NCI-H2196 treated with DMSO at 0.1 percent for 48 hours (cell line): ENCODE measurements around the gene AIFM2.
"Not testable (repeated sequence)": the region's sequence is repeated elsewhere in the genome, so short reads cannot be mapped to it uniquely, and the experiment has no call there.

ENCODE experiments used
- DNase-seq: peaks from one replicate; lab custom pipeline; 2025; ENCODE audit not compliant: unreplicated experiment; lab: John Stamatoyannopoulos, UW

The AIFM2 gene

DNA sequence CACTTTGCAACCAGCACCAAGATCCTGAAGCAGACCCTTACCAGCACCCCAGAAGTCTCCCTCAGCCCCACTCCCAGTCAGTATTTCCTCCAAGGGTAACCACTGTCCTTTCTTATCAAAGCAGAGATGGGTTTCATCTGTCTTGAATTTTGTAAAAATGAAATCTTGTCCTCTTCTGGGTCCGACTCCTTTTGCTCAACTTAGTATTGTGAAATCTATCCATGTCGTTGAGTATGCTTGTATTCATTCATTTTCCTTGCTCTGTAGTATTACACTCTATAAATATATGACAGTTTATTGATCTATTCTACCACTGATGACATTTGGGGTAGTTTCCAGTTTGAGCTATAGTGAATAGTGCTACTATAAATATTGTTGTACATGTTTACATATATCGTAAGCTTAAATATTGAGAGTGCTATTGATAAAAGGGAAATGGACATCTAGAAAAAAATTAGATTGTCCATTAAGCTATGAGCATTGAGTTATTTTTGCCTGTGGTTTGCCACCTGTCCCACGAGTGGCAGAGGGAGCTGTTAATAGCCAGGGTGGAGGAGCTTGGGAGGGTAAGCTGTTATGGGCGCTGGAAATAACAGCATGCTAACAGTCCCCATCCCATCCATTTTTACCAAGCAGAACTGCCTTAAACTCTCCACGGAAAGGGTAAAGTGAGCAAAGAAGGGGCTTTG is 36.5 kb downstream of the AIFM2 start:
- no peak for DNase-seq

DNA sequence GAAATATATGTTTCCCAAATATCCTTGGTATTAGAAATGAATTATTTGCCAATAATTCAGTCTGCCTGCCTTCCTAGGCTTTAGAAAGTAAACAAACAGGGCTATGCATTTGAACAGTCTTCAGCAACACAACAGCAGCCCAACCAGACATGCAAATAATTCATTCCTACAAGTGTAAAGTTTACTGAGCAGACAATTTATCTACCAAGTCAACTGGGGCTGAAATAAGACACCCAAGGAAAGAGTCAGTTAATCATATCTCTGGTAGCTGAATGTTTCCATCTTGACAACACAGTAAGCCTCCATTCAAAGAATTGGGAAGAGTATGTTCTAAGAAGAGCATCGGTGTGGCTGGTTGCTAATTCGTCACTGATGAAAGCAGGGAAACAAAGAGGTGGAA is 38.4 kb downstream of the AIFM2 start:
- DNase-seq: no peak

DNA sequence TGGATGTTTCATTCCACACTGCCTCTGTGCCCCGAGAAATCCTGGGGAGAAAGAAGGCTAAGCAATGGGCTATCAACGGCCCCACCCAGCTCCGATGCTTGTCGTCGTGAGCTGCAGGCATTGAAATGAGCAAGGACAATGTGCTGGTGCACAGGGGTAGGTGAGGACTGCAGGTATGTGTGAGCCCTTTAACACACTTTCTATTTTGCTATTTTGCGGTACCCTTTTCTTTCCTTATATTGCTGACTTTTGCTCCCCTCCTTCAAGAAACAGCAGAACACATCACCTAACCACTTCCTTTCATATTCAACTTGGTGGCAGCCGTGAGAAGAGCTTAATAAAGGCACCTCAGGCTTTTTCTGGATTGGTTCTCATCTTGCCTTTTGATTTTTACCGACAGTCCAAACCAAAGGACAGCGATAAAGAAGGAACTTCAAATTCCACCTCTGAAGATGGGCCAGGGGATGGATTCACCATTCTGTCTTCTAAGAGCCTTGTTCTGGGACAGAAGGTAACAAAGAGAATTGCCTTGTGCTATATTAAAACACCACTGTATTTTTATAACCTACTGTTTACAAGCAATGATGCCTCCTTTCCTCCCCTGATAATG is 39.2 kb downstream of the AIFM2 start:
- no peak for DNase-seq

DNA sequence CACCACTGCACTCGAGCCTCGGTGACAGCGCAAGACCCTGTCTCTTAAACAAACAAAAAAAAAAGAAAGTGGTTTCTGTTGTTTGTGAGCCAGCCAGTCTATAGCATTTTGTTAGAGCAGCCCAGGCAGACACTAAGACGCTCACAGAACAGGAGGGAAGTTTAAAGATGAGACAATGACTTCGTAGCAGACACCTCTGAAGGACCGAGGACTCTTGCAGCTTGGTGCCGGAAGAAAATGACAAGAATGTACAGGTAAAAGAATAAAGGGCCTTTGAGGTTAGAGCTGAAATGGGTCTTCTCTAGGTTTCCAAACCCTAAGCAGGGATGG is 40.3 kb downstream of the AIFM2 start:
- DNase-seq: no peak

DNA sequence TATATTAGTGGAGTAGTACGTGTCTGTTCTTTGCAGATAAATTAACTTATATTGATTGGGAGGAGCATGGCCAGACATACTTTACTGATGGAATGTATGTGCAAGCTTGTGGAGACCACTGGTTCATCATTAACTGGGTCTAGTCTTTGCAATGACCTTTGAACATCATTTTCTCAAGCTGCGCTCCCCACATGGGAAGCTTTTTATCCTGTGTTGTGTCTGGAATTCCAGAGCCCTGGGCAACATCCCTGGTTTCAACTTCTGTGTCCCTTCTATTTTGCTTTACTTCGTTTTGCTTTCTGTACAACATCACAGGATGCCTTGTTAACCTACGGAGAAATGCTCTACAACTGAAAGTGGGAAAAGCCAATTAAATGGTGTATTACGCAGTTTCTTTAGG is 41.7 kb downstream of the AIFM2 start:
- no peak for DNase-seq

DNA sequence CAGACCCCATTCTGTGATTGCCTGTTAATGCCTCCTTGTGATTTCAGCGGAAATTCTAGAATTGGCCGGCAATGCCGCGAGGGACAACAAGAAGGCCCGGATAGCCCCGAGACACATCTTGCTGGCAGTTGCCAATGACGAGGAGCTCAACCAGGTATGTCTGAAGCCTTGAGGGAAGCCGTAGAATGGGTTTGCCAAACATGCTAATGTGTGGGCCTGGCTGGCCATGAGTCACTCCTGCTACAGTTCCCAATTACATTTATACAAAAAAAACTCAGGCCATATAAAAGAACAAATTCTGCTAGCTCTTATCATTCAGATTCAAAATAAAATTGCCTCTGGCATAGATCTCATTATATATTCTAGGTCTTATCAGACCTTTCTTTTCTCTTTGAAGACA is 42.6 kb downstream of the AIFM2 start:
- DNase-seq: no peak

DNA sequence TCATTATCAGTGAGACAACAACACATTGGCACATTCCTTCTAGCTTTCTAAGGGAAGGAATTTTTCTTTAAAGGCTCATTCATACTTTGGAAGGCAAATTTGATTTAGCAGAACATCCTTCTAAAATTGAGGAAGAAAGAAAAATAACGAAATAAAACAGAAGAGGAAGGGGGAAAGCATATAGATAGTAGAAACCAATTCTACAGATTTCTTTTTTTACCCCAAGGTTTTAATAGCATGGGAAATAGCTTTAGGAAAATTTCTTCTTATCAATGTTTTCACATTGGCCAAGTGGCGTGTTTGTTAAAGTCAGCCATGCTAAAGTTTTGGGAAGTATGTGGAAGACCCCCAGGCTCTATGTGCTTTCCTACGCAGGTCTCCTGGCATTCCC is 44.3 kb downstream of the AIFM2 start:
- no peak for DNase-seq

DNA sequence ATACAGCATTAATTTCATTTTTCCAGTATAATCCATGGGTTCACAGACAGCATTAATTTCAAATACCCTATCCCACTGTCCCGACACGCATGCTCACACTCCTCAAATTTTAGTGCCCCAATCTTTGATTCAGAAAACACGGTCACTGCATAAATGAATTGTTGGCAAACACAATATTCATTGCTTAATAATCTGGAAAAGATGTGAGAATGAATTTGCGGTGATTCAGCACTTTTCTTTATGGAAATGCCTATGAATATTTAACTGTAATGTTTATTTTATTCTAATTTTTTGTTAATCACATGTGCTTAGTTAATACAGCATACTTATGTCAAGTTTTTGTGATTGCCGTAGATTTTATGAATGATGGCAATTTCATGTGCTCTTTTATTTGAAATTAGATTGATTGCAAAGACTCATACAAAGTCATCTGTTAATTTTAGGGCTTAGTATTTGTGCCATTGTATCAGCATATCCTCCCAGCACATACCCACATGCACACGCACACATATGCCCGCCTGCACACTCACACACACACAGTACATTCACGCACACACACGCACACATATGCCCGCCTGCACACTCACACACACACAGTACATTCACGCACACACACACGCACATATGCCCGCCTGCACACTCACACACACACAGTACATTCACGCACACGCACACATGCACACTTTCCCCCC is 44.9 kb downstream of the AIFM2 start:
- no peak for DNase-seq

DNA sequence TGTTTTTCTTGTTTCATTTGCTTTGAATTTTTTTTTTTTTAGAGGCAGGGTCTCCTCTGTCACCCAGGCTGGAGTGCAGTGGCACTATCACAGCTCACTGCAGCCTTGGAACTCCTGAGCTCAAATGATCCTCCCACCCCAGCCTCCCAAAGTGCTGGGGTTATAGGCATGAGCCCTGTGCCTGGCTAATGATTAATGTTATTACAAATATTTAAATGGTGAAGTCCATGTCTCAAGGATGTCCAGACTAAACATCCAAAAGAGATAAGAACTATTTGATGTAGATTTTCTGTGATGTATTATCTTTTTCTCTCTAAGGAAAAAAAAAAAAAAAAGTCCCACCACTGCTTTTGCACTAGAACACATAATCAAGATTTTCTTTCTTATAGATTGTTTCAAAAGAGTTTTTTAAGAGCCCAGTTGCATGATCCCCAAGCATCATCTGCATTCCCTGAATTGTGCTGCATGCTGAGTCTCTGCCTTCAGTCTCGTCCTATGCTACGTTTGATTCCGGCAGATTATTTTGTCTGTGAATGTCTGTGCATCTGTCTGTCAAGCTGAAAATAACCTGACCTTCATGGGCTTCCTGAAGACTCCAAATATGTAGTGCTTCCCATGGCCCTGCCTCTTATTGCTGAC is 46.5 kb downstream of the AIFM2 start:
- DNase-seq: no peak

DNA sequence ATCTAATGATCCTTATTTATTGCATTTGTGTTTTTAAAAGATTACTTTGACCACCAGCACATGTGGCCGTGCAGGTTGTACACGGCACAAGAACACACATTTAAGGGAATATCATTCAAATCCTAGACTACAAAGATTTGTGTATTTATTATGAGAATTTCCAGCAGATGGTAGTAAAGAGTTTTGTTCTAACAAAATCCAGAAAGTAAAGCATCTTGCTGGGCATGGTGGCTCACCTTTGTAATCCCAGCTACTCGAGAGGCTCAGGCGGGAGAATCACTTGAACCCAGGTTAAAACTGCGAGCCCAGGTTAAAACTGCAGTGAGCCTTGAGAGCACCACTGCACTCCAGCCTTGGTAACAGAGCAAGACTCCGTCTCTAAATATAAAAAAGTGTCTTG is 48.4 kb downstream of the AIFM2 start:
- DNase-seq: no peak

DNA sequence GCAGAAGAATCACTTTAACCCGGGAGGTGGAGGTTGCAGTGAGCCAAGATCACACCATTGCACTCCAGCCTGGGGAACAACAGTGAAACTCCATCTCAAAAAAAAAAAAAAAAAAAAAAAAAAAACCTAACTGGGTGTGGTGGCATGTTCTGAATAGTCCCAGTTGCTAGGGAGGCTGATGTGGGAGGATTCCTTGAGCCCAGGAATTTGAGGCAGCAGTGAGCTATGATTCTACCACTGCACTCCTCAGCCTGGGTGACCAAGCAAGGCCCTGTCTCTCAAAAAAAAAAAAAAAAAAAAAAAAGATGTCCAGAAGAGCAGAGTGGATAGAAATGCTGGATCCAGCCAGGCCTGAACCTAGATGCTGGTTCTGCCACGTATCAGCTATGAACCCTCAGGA is 51.8 kb downstream of the AIFM2 start:
- not testable (repeated sequence) for DNase-seq

DNA sequence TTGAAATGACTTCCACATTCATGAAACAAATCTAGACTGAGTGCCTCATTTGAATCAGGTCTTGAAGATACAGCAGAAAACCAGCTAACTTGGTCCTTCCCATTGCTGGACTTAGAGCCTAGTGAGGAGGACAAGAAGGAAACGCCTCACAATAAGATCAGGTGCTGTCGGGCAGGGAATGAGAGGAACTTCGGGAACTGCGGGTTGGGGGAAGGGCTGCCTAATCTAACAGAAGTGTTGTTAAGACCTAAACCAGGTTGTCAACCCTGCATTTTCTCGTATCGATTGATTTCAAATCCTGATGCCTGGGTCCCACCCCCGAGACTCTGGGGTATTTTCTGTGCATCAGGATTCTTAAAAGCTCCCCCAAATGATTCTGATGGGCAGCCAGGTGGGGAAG is 53.7 kb downstream of the AIFM2 start:
- DNase-seq: no peak

DNA sequence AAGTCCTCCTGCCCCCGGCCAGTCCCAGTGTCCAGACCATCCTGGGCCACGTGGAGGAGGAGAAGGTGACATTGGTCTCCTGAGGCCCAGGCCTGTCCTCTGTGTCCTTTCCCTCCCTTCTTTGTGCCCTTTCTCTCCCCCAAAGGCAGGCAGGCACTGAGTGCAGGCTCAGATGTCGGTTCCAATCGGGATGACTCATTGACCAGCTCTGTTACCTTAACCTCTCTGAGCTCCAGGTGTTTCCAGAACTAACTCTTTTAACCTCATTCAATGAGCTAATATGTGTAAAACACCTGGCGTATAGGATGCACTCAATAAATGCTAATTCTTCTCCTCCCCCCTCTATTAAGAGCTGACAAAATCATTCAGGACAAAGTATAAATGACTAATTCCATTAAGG is 54.3 kb downstream of the AIFM2 start:
- DNase-seq: no peak

DNA sequence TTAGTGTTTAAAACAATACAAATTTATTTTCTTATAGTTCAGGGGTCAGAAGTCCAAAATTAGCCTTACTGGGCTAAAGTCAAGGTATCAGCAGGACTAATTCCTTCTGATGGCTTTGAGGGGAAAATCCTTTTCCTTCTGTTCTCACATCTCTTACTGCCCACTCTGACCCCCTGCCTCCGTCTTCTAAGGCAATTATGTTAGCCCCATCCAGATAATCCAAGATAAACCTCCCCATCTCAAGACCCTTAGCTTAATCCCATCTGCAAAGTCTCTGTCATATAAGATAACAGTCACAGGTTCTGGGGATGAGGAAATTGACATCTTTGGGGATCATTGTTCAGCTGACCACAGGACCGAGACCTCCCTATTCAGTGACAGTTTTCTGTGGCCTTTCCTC is 57.7 kb downstream of the AIFM2 start:
- DNase-seq: no peak

DNA sequence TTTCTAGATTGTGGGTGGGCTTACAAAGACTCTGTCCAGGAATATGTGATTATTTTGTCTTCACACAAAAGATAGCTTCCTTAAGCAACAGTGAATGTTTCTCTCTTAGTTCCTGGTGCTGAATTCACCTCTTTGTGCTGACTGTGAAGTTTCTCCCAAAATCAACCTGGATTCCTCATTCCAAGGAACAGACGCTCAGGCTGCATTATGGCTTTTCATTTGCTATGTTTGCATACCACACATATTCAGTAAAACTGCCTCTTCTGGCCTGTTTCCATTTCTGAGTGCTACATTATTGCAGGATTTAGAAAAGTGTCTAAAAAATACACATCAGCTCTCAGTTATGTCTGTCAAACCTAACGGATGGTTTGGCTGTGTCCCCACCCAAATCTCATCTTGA is 58.5 kb downstream of the AIFM2 start:
- DNase-seq: no peak

DNA sequence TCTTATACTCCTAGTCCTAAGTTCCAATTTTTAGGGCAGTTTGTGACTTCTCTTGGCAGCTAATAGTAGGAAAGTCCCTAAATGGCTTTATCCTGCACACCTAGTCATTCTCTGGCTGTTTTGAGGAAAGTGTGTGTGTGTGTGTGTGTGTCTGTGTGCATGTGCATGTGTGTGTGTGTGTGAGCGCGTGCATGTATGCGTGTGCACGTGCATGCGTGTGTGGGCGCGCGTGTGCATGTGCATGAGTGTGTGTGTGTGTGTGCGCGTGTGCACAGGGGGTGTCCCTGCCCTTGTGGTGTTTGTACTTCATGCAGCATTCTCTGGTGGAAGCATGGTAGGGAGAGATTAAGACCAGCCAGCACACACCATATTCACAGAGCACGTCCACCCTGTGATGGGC is 61.8 kb downstream of the AIFM2 start:
- no peak for DNase-seq

DNA sequence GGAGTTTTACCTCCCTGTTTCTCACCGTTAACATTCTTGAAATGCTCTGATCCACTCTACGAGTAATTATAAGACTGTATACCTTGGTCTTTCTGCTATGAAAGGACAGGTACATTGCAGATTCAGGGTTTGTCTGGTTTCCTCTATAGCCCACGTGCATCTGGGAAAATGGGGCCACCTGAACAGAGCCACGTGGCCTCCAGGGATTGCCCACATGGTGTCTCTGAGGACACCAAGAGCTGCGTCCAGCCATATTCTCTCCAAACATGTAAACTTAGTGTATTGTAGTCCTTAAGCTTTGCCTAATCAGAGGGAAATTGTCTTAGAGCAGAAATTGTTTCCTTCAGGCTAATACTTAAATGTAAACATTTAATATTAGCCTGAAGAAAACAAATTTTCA is 63.3 kb downstream of the AIFM2 start:
- DNase-seq: no peak

DNA sequence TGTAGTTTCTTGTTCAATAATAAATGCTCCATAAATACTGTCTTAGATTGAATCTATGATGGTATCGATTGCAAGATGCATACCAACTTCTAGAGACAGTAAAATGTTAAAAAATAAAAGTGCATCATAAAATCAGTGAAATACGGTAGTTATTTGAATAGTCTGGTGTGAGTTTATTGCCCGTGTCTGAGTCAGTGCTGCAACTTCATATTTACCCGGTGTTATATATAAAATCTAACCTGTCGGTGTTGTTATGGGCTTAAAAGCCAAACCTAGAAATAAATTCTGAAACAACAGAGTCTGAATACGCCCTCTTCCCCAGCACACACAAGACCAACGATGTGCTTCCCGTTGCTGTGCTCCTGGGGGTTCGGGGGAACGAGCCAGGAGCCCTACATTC is 63.7 kb downstream of the AIFM2 start:
- no peak for DNase-seq

DNA sequence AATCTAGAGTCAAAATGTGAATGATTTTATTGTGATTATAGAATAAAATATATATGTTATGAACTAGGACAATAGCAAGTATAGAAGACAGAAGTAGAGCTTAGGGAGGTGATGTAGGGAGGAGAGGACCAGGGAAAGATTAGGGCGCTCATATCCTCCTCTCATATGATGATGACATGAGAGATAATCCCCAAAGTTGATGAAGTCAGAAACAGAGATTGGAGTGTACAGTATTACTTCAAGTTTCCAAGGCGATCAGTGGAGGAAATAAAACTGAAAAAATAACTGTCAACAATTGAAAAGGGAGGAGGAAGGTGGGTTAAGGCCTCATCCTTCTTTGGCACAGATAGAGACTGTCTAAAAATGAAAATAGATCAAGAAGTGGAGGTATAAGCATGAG is 65.0 kb downstream of the AIFM2 start:
- no peak for DNase-seq

DNA sequence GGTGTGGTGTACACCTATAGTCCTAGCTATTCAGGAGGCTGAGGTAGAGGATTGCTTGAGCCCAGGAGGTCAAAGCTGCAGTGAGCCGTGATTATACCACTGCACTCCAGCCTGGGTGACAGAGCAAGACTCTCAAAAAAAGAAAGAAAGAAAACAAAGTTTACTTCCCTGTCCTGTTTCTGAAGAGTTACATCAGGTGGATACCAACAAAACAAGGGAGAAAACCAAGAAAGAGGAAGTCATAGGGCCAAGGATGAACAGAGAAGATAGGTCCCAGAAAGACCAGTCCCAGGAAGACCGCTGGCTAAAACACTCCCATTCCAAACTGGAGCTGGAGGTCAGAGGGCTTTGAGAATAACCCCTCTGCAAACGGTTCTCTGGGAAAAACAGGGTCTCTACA is 66.4 kb downstream of the AIFM2 start:
- DNase-seq: no peak

DNA sequence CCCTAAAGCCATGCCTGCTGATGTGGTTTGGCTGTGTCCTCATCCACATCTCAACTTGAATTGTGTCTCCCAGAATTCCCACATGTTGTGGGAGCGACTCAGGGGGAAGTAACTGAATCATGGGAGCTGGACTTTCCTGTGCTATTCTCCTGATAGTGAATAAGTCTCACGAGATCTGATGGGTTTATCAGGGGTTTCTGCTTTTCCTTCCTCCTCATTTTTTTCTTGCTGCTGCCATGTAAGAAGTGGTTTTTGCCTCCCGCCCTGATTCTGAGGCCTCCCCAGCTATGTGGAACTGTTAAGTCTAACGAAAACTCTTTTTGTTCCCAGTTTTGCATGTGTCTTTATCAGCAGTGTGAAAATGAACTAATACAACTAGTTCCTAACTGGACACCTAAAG is 68.1 kb downstream of the AIFM2 start:
- DNase-seq: no peak

DNA sequence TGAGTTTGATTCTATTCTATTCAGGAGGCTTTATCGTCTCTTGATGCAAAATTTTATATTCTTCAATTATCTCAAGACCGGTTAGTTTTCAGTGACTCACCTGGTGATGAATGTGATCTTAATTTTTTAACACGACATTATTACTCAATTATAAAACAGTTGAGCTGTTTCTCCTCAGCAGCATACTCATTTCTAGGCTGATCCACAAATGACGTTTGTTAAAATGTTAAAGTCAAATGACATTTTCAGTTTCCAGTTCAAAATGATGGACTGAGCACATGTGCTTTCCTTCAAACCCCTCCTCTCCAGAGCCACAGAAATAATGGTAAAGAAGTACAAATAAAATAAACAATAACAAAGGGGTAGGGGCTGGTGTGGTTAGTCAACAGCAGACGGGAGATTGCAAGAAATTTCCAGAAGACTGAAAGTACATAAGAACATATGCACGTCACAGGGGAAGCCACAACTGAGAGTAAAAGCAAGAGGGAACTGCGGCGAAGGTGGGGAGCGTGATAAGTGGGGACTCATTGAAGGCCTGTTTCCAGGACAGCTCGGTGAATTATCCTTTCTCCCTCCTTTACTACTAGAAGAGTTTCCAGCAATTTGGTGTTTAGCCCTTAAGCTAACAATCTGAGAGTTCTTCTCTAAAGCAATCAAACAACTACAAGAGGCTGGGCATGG is 69.1 kb downstream of the AIFM2 start:
- no peak for DNase-seq
